Daoy (cell line): ENCODE measurements around the gene GOLGA6L2. TPM values are rescaled to one million over a fixed set of nuclear protein-coding genes. Genes with fewer than 3 reads are reported as not detected.
"Not testable (repeated sequence)": the region's sequence is repeated elsewhere in the genome, so short reads cannot be mapped to it uniquely, and the experiment has no call there.

Source experiments
- DNase-seq: peaks from one replicate; pipeline ENCODE4 v3.0.0-alpha.2; 2015; ENCODE audit warnings: low read depth
- total RNA-seq: library from RNA; depleted of rRNA; stranded (reverse); fragments of >200 nt; shearing (Covaris generic); gene quantifications from 2 replicates; pipeline ENCODE4 v1.2.3, GENCODE V29; 2014

Gene GOLGA6L2
- total RNA-seq, 1 experiment from 2014 or later, result not detected

GRCh38 chr15:23424111-23424904 lies 22.7 kb downstream of the GOLGA6L2 start:
- no peak for DNase-seq

GRCh38 chr15:23422946-23423708 lies 23.9 kb downstream of the GOLGA6L2 start:
- peak; percentile 44 for DNase-seq

GRCh38 chr15:23422099-23422945 lies 24.7 kb downstream of the GOLGA6L2 start:
- peak; percentile 53 for DNase-seq

DNA sequence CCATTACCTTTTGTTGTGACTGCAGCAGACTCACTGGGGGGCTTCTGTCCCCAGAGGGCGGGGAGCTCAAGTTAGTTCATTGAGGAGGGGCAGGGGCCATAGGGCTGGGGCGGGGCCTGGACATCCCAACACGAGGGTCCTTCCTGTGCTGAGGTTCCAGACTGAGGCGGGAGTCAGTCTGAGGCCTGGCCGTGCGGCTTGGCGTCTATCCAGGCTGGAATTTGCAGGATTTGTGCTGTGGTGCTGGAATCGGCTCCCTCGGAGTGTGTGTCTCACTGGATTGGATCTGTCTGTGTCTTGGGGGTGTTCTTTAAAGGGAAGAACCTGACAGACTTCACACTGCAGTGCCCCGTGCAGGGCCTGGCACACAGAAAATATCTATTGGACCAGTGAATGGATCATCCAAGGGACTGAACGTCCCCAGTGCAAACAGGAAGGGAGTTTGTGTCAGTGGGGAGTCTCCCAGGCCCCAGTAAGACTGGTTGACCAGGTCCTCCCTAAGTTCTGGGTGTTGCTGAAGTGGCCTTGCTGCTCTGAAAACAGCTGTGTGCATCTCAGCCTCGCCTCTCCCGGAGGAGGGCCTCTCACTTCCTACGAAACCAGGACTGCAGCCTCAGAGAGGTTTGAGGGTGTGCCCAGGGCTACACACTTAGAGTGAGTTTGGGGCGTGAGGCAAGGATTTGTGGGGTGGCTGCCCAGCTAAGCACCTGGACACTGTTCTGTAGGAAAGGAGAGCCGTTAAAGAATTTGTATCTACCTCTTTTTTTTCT lies 26.1 kb downstream of the GOLGA6L2 start:
- peak; percentile 17 for DNase-seq

DNA sequence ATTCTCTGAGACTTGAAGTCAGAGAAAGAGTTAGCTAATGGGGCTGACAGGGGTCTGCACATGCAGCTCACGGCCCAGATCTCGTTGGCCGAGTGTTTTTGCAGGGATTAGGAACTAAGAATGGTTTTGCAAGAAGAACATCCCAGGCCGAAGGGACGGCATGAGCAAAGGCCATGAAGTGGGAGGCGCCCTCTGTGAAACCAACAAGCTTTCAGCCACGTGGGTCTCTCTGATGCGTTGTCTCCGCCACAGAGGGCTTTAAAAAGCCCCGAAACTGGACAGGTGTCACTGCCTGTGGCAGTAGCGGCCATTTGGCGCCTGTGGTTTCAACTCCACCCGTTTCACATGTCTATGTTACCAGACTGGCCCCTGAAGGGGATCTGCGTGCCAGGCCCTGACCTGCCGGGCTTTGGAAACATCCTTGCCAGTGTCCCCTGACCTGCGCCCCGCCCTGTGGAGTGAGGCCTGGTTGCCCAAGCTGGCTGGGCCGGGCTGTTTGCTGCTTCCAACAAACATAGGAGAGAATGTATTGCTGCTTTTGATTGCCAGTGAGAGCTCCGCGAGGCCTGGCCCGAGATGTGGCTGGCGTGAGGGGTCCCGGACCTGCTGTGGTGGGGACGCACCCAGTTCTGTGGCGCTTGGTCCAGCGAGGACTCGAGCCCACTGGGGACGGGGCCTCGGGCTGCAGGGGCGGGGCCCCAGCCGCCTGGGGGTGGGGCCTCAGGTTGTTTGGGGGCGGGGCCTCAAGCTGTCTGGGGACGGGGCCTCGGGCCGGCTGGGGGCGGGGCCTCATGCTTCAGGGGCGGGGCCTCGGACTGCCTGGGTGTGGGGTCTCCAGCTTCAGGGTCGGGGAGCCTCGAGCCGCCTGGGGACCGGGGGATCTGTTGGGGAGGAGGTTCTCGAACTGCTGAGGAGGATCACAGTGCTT lies 30.4 kb downstream of the GOLGA6L2 start:
- no peak for DNase-seq

GRCh38 chr15:23415866-23416265 lies 31.2 kb downstream of the GOLGA6L2 start:
- not testable (repeated sequence) for DNase-seq

- DNase-seq, result no peak
Observed at GRCh38 chr15:23415321-23415865, 31.6 kb downstream of the GOLGA6L2 start.

DNA sequence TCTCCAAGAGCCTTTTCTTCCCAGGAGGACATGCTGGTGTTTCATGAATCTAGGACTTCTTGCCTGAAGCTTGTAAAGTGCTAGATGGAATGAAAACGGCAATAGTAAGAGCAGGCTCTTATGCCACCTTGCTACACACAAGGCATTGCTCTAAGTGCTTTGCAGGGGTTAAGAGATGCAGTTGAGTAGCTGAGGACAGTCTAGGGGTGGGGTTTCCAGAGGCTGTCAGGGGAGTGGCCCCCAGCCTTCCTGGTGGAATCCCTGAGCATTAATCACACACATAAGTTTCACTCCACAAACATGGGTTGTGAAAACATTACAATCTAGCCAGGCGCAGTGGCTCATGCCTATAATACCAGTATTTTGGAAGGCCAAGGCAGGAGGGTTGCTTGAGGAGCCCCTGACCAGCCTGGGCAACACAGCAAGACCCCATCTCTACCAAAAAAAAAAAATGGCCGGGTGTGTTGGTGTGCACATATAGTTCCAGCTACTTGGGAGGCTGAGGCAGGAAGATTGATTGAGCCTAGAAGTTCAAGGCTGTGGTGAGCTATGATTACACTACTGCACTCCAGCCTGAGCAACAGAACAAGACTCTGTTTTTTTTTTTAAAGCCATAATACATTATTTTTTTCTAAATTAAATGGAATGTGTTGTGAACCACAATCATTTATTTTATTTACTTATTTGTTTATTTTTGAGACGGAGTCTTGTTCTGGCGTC lies 34.0 kb downstream of the GOLGA6L2 start:
- DNase-seq, result not testable (repeated sequence)

GRCh38 chr15:23411841-23412240 lies 35.2 kb downstream of the GOLGA6L2 start:
- no peak for DNase-seq

DNA sequence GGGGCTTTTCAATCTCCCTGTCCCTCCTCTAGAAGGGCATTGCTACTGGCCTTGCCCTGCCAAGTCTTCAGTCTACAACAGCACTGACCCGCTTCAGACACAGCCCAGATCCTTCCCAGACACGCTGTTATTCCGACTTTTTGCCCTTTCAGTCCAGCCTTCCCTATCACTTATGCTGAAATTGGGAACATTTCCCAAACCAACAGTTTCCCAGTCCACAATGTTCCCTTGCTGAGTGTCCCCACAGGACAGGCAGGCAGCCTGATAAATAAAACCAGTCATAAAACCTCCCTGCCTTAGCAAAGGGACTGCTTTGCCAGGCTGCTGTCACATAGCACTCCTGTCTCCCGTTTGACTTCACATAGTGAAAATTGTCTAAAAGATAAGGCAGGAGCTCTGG lies 43.5 kb downstream of the GOLGA6L2 start:
- no peak for DNase-seq

DNA sequence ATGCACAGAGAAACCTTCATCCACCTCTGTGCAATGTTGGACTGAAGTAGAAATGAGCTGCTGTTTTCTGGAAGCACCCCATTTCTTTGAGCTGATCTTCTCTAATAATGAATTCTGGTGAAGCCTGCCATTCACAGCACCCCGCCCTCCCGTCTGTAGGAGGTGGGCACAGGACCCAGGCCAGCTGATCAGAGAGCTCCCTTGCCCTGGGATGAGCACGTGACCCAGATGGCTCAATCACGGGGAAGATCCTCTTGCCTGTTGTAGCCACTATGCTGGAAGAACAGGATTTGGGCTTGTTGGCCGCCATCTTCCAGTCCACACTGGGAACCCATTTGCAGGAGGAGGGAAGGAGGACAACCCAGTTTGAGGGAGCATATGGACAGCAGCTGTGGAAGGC lies 44.5 kb downstream of the GOLGA6L2 start:
- DNase-seq, result no peak

DNA sequence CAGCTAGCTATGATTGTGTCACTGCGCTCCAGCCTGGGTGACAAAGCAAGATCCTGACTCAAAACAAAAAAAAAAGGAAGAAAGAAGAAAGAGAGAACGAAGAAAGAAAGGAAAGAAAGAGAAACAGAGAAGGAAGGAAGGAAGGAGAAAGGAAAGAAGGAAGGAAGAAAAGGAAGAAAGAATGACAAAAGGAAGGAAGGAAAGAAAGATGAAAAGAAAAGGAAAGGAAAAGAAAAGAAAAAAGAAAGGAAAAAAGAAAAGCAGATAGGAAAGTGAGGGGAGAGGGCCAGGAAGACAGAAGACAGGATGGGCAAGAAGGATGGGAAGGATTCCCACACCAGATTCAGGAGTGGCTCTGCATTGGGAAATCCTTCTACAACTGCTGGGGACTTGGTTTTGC lies 44.9 kb downstream of the GOLGA6L2 start:
- no peak for DNase-seq

DNA sequence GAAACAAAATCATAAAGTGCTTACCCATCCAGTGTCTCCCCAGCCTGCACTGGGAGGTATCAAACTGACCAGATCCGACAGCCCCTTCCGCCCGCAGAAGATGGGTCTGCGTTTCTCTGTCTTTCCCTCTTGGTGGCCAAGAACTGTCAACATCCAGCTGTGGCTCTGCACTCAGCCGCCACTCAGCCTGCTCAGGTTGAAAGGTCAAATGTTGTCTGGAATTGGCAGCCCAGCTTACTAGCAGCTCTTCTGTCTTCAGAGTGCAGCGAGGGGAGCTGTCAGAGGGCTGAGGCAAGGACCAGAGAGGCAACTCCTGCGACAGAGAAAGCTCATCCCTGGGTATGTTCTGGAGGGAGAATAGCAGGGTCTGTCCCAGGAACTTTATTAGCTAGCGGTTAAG lies 45.4 kb downstream of the GOLGA6L2 start:
- DNase-seq, result no peak

- not testable (repeated sequence) for DNase-seq
Observed at GRCh38 chr15:23399207-23399606, 47.8 kb downstream of the GOLGA6L2 start.

GRCh38 chr15:23398357-23398756 lies 48.7 kb downstream of the GOLGA6L2 start:
- DNase-seq, result not testable (repeated sequence)

GRCh38 chr15:23397779-23398178 lies 49.3 kb downstream of the GOLGA6L2 start:
- no peak for DNase-seq

DNA sequence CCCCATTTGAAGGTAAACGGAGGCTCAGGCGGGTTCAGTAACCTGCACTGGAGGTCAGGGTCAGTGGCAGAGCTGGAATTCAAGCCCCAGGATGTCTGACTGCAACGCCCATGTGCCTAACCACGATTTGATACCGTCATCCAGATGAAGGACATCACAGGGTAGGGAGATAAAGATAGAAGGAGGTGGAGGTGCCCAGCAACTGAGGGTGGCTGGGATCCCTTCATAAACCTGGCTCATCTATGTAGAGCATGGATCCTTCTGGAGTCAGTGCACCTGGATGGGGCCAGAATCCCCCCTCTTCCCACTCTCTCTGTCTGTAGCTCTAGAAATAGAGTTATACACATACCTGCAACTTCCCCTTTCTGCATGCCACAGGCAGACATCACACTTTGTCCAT lies 51.2 kb downstream of the GOLGA6L2 start:
- DNase-seq, result no peak

GRCh38 chr15:23395030-23395692 lies 51.9 kb downstream of the GOLGA6L2 start:
- DNase-seq, result peak; percentile 88
